Parietal lobe (tissue), 1 donor: ENCODE measurements around the gene LACTB. TPM values are rescaled to one million over a fixed set of nuclear protein-coding genes. Genes with fewer than 3 reads are reported as not detected.

Experiments used
- total RNA-seq: library from RNA; depleted of rRNA; stranded (reverse); fragments of >200 nt; gene quantifications from one replicate; pipeline ENCODE4 v1.2.3, GENCODE V29; 2014

The LACTB gene, protein sequence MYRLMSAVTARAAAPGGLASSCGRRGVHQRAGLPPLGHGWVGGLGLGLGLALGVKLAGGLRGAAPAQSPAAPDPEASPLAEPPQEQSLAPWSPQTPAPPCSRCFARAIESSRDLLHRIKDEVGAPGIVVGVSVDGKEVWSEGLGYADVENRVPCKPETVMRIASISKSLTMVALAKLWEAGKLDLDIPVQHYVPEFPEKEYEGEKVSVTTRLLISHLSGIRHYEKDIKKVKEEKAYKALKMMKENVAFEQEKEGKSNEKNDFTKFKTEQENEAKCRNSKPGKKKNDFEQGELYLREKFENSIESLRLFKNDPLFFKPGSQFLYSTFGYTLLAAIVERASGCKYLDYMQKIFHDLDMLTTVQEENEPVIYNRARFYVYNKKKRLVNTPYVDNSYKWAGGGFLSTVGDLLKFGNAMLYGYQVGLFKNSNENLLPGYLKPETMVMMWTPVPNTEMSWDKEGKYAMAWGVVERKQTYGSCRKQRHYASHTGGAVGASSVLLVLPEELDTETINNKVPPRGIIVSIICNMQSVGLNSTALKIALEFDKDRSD
- 15.3 TPM for total RNA-seq

DNA sequence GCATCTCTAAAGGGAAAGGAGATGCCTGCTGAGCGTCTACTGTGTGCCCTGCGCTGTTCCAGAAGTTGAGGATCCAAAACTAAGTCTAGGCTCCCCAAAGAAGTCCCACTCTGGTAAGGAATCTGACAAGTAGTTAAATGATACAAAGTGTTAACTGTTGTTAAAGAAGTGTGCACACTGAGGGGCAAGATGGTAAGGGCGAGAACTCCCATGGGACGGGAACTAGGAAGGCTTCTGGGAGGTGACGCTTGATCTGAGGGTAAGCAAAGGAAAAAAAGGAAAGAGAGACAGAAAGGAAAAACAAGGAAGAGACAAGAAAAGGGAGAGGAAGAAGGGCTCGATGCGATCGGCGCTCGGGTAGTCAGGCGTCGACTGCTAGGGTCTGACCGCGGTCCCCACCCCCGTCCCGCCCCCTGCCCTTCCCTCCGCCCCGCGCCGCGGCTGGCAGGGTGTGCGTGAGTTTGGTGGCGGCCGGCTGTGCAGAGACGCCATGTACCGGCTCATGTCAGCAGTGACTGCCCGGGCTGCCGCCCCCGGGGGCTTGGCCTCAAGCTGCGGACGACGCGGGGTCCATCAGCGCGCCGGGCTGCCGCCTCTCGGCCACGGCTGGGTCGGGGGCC lies at the start of gene LACTB:
Gene LACTB, plus strand, starts transcription at position 480 of the 620 bp plus-strand sequence. Its CDS starts 11 bp downstream, at position 491.

DNA sequence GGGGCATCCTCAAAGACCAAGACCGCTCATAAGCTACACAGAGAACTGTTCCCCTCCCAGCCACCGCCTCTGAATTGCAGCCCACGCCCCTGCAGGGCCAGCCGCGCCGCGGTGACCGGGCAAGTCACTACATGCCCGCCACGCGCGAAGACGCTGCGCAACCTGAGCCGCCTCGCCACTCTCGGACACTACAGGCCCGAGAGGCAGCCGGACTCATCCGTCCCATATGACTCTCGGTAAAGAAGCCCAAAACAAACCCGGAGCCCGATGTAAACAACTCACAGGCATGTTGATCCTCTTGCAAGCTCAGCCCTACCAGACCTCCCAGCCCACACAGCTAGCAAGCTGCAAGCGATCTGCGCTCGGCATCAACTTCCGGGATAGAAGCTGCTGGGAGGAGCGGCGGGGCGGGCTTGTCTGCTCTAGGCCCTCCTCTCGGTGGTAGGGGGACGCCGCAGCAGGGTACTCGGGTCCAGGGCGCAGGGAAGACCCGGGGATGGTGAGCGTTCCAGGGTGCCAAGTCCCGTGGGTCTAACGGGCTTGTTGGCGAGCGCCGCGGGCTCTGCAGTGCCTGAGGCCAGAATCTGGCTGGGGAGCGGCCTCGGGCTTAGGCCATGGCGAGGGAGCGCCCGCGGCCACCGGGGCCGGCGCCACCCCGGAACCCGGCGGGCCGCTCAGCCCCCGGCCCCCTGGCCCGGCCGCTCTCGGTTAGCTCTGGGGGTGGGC lies 35.6 kb downstream of the LACTB start, which contains the start of gene RPS27L:
Gene RPS27L, minus strand, starts transcription at position 360 of the 726 bp plus-strand sequence. Its CDS starts 72 bp downstream, at position 288.

DNA sequence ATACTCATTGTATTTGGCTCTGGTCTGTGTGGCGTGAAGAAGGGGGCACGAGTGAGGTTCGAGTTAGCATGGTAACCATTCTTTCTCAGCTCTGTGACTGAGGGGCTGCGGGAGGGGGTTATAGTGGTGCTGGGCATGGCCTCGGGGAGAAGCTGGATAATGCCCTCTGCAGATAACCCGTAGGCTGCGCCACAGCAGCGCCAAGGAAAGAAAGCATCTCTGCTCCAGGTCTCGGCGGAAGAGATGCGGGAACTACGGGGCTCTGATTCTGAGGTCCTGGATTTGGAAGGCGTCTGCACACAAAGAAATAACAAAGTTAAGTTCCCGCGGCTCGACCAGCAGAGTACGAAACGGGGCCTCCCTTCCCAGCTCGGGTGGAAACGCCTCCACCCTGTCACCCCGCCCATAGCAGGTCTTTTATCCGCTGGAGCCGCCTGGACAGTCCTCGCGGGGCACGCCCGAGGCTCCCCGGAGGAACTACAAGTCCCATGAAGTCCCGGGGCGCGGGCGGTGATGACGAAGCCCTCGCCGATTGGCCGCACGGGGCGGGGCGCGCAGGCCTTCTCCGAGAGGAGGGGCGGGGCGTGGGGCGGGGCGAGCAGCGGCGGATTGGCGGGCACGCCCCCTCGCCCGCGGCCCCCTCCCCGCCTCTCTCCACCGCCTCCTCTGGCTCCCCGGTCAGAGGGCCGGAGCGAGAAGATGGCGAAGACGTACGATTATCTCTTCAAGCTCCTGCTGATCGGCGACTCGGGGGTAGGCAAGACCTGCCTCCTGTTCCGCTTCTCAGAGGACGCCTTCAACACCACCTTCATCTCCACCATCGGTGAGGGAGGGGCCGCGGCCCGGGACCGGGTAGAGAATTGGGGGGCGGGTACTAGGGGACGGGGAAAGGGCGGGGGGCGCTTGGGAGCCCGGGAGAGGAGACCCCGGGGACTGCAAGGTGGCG lies 67.5 kb downstream of the LACTB start, which contains the start of gene RAB8B:
Gene RAB8B, plus strand, starts transcription at position 681 of the 946 bp plus-strand sequence. Its CDS starts 19 bp downstream, at position 700.

Other genes starting within 250 kb of the LACTB start
- 144 TPM for gene TPM1, start 79.1 kb upstream of the LACTB start, total RNA-seq
- gene RPS27L, start 35.6 kb downstream of the LACTB start, total RNA-seq = 16.3 TPM
- gene RAB8B, start 67.7 kb downstream of the LACTB start, total RNA-seq = 79.8 TPM
- 33.5 TPM for gene APH1B, start 155.7 kb downstream of the LACTB start, total RNA-seq